ENCODE measurements around the gene MAP3K19. TPM values are rescaled to one million over a fixed set of nuclear protein-coding genes. Genes with fewer than 3 reads are reported as not detected.
A peak's percentile ranks its signal among the peaks of the same experiment; 100 is the strongest.

The MAP3K19 gene
- polyA plus RNA-seq, 4 donors, result 0.03 TPM; not detected in 3

DNA sequence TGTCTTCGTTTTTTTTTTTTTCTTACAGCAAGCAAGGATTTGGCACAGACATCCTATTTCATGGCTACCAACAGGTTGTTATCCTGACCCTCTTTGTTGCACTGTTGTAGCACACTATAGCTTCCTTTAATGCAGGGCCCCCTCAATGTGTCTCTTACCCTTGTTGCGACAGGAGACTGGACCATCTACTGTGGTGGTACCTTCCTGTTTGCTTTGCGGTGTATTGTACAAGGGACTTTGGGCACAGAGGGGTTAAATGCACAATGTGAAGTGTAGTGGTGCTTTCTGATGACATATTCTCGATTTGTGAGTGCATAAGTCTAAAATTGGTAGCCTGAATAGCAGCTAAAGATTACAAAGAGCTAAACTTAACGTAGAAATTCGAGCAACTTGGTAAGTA is 101.2 kb downstream of the MAP3K19 start:
- no peak for DNase-seq
- Histone ChIP-seq H3K4me1 (ENCODE audit: control insufficient read depth in 3 of 3, insufficient read depth in 2 of 3, low read depth in 1 of 3, low read length in 2 of 3) (no peaks in the 10 kb centered on the region), H3K27ac (ENCODE audit: low read depth in 1 of 3, low read length in 2 of 3) (no peak overlapping the region), H3K9me3 (ENCODE audit: control insufficient read depth in 2 of 2, insufficient read depth in 1 of 2, low read depth in 1 of 2, low read length in 1 of 2) (no peaks in the 10 kb centered on the region), H3K27me3 (ENCODE audit: control insufficient read depth in 3 of 3, insufficient read depth in 3 of 3, low read length in 3 of 3) (no peaks in the 10 kb centered on the region), H3K36me3 (ENCODE audit: control insufficient read depth in 3 of 3, insufficient read depth in 2 of 3, low read depth in 1 of 3, low read length in 3 of 3) (peaks cover 0 to 20% (median 18%) of the 10 kb centered on the region in 3 donors), H3K4me3 (ENCODE audit: low read depth in 1 of 3, low read length in 3 of 3) (no peak overlapping the region)
- FAIRE-seq, result no peak
- WGBS, 3 donors, result 81 to 90% (median 86%) methylated on average over 6 of the region's 6 CpGs

DNA sequence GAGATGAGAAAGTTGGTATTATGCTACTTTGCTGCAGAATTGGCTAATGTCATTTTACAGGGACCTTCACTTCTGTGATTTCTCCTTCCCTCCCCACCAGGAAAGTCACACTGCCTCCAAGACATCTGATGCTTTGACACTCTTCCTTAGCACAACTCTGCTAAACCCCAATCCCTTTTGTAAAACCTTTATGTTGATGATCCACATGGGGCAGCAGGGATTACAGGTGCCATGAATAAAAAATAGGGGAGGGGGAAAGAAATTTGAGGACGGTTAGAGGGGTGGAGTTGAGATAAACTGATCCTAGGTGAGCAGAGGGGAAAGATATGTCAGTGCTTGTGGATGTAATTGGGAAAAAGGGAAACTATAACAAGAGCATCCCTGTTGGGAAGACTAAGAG is 102.3 kb downstream of the MAP3K19 start:
- H3K27me3 ChIP-seq (ENCODE audit: control insufficient read depth in 3 of 3, insufficient read depth in 3 of 3, low read length in 3 of 3), result no peaks in the 10 kb centered on the region
- 79 to 89% (median 88%) methylated on average over 1 of the region's 1 CpG for WGBS, 3 donors
- H3K9me3 ChIP-seq (ENCODE audit: control insufficient read depth in 2 of 2, insufficient read depth in 1 of 2, low read depth in 1 of 2, low read length in 1 of 2), result no peaks in the 10 kb centered on the region
- no peak for DNase-seq
- H3K27ac ChIP-seq (ENCODE audit: low read depth in 1 of 3, low read length in 2 of 3), result no peak overlapping the region
- H3K36me3 ChIP-seq (ENCODE audit: control insufficient read depth in 3 of 3, insufficient read depth in 2 of 3, low read depth in 1 of 3, low read length in 3 of 3), result peaks cover 0 to 25% (median 16%) of the 10 kb centered on the region in 3 donors
- no peak for FAIRE-seq
- no peak overlapping the region for H3K4me3 ChIP-seq (ENCODE audit: low read depth in 1 of 3, low read length in 3 of 3)
- no peaks in the 10 kb centered on the region for H3K4me1 ChIP-seq (ENCODE audit: control insufficient read depth in 3 of 3, insufficient read depth in 2 of 3, low read depth in 1 of 3, low read length in 2 of 3)

DNA sequence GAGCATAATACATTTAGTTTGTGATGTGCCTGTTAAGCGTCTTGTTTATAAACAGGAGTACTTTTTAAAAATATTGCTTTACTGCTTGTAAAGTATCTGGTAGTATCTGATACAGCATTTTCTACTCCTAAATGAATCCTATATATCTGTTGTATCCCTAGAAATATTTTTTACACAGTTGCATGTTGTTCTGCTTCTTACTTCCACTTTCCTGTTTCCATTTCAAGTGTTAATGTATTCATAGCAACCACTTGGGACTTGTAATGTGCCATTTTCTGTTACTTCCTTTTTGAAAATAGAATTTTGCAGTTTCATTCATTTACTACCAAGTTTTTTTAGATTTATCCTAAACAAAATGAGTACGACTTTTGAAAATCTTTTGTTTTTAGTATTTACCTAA is 103.7 kb downstream of the MAP3K19 start:
- DNase-seq, result no peak
- Histone ChIP-seq H3K27me3 (ENCODE audit: control insufficient read depth in 3 of 3, insufficient read depth in 3 of 3, low read length in 3 of 3) (no peaks in the 10 kb centered on the region), H3K9me3 (ENCODE audit: control insufficient read depth in 2 of 2, insufficient read depth in 1 of 2, low read depth in 1 of 2, low read length in 1 of 2) (no peaks in the 10 kb centered on the region), H3K36me3 (ENCODE audit: control insufficient read depth in 3 of 3, insufficient read depth in 2 of 3, low read depth in 1 of 3, low read length in 3 of 3) (peaks cover 2 to 25% (median 13%) of the 10 kb centered on the region in 3 donors), H3K4me1 (ENCODE audit: control insufficient read depth in 3 of 3, insufficient read depth in 2 of 3, low read depth in 1 of 3, low read length in 2 of 3) (no peaks in the 10 kb centered on the region), H3K4me3 (ENCODE audit: low read depth in 1 of 3, low read length in 3 of 3) (no peak overlapping the region), H3K27ac (ENCODE audit: low read depth in 1 of 3, low read length in 2 of 3) (no peak overlapping the region)
- no peak for FAIRE-seq
- 77 to 95% (median 89%) methylated on average over 2 of the region's 2 CpGs for WGBS, 3 donors

DNA sequence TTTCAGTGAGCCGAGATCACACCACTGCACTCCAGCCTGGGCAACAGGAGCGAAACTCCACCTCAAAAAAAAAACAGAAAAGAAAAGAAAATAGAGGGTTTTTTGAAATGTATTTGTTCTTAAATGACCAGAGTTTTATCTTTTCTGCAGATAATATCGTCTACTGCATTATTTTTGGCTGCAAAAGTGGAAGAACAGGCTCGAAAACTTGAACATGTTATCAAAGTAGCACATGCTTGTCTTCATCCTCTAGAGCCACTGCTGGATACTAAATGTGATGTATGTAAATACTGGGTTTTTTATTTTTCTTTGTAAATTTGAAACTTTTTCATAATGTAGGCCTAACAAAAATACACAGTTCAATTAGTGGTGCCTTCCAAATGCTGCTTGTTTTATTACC is 110.6 kb downstream of the MAP3K19 start:
- no peaks in the 10 kb centered on the region for H3K9me3 ChIP-seq (ENCODE audit: control insufficient read depth in 2 of 2, insufficient read depth in 1 of 2, low read depth in 1 of 2, low read length in 1 of 2)
- DNase-seq, result no peak
- no peak for FAIRE-seq
- no peak overlapping the region for H3K27ac ChIP-seq (ENCODE audit: low read depth in 1 of 3, low read length in 2 of 3)
- peaks cover 6 to 17% (median 12%) of the 10 kb centered on the region in 3 donors for H3K36me3 ChIP-seq (ENCODE audit: control insufficient read depth in 3 of 3, insufficient read depth in 2 of 3, low read depth in 1 of 3, low read length in 3 of 3)
- no peak overlapping the region for H3K4me3 ChIP-seq (ENCODE audit: low read depth in 1 of 3, low read length in 3 of 3)
- WGBS, 3 donors, result 60 to 70% (median 60%) methylated on average over 4 of the region's 4 CpGs
- peaks cover 0 to 2% (median 0%) of the 10 kb centered on the region in 3 donors for H3K4me1 ChIP-seq (ENCODE audit: control insufficient read depth in 3 of 3, insufficient read depth in 2 of 3, low read depth in 1 of 3, low read length in 2 of 3)
- H3K27me3 ChIP-seq (ENCODE audit: control insufficient read depth in 3 of 3, insufficient read depth in 3 of 3, low read length in 3 of 3), result no peaks in the 10 kb centered on the region

DNA sequence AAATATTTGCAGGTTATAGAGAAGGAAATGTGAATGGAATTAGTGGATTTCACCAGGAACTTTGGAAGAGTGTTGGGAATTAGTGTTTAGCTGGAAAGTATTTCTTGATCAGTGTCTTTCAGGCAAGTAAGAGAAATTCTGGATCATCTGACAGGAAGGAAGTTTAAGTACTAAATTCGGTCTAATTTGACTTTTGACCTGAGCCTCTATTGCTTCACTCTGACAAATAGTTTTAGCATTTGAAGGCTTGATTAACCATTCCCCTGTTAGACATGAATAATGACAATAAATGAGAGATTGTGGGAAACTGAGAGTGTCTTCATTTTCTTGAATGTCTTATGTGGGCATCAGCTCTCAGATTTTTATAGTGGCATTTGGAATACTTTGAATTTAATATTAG is 112.6 kb downstream of the MAP3K19 start:
- FAIRE-seq (no peak), DNase-seq (peak in 1 of 2 donors; percentile 41)
- 0 to 6% (median 6%) methylated on average over 1 of the region's 1 CpG for WGBS, 3 donors
- Histone ChIP-seq H3K27me3 (ENCODE audit: control insufficient read depth in 3 of 3, insufficient read depth in 3 of 3, low read length in 3 of 3) (no peaks in the 10 kb centered on the region), H3K9me3 (ENCODE audit: control insufficient read depth in 2 of 2, insufficient read depth in 1 of 2, low read depth in 1 of 2, low read length in 1 of 2) (no peaks in the 10 kb centered on the region), H3K27ac (ENCODE audit: low read depth in 1 of 3, low read length in 2 of 3) (peak overlapping the region in 1 of 3 donors; percentile 11), H3K36me3 (ENCODE audit: control insufficient read depth in 3 of 3, insufficient read depth in 2 of 3, low read depth in 1 of 3, low read length in 3 of 3) (peaks cover 2 to 18% (median 3%) of the 10 kb centered on the region in 3 donors), H3K4me1 (ENCODE audit: control insufficient read depth in 3 of 3, insufficient read depth in 2 of 3, low read depth in 1 of 3, low read length in 2 of 3) (peaks cover 0 to 2% (median 0%) of the 10 kb centered on the region in 3 donors), H3K4me3 (ENCODE audit: low read depth in 1 of 3, low read length in 3 of 3) (no peak overlapping the region)

DNA sequence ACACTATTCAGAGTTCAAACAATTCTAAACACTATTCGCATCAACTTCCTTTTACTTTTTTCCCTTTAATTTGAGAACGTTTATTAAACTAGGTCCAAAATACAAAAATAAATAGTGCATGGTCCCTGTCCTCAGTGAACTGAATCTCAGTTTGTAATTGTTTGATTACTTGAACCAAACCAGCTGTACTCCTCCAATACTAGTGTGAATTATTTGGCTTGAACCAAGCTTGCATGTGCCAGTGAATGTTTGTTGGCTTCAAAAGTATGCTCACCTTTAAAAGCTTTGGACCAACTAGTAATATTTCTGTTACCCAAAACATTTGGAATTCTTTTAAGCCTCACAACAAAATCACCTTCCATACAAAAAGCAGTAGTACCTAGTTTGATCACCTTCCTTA is 113.1 kb downstream of the MAP3K19 start:
- no peak overlapping the region for H3K27ac ChIP-seq (ENCODE audit: low read depth in 1 of 3, low read length in 2 of 3)
- FAIRE-seq (no peak), DNase-seq (no peak)
- peaks cover 0 to 19% (median 3%) of the 10 kb centered on the region in 3 donors for H3K36me3 ChIP-seq (ENCODE audit: control insufficient read depth in 3 of 3, insufficient read depth in 2 of 3, low read depth in 1 of 3, low read length in 3 of 3)
- 50 to 65% (median 58%) methylated on average over 2 of the region's 2 CpGs for WGBS, 3 donors
- H3K4me1 ChIP-seq (ENCODE audit: control insufficient read depth in 3 of 3, insufficient read depth in 2 of 3, low read depth in 1 of 3, low read length in 2 of 3), result peaks cover 0 to 2% (median 0%) of the 10 kb centered on the region in 3 donors
- H3K27me3 ChIP-seq (ENCODE audit: control insufficient read depth in 3 of 3, insufficient read depth in 3 of 3, low read length in 3 of 3), result no peaks in the 10 kb centered on the region
- no peaks in the 10 kb centered on the region for H3K9me3 ChIP-seq (ENCODE audit: control insufficient read depth in 2 of 2, insufficient read depth in 1 of 2, low read depth in 1 of 2, low read length in 1 of 2)
- no peak overlapping the region for H3K4me3 ChIP-seq (ENCODE audit: low read depth in 1 of 3, low read length in 3 of 3)

DNA sequence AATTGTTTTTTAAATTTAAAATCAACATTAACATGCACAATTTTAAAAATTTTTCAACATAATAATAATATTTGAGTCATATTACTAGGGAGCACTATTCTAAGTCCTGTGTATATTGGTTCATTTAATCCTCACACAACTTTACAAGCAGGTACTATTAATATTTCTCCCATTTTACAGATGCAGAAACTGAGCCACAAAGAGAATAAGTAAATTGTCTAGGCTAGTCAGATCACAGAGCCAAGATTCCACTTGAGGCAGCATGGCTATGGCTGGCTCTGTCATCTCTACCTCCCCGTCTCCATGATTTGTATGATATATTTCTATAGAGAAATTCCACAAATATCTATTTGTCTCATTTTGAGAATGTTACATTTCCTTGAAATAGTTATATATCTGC is 113.5 kb downstream of the MAP3K19 start:
- Histone ChIP-seq H3K36me3 (ENCODE audit: control insufficient read depth in 3 of 3, insufficient read depth in 2 of 3, low read depth in 1 of 3, low read length in 3 of 3) (peaks cover 0 to 20% (median 3%) of the 10 kb centered on the region in 3 donors), H3K4me1 (ENCODE audit: control insufficient read depth in 3 of 3, insufficient read depth in 2 of 3, low read depth in 1 of 3, low read length in 2 of 3) (peaks cover 0 to 2% (median 0%) of the 10 kb centered on the region in 3 donors), H3K9me3 (ENCODE audit: control insufficient read depth in 2 of 2, insufficient read depth in 1 of 2, low read depth in 1 of 2, low read length in 1 of 2) (no peaks in the 10 kb centered on the region), H3K4me3 (ENCODE audit: low read depth in 1 of 3, low read length in 3 of 3) (no peak overlapping the region), H3K27ac (ENCODE audit: low read depth in 1 of 3, low read length in 2 of 3) (no peak overlapping the region), H3K27me3 (ENCODE audit: control insufficient read depth in 3 of 3, insufficient read depth in 3 of 3, low read length in 3 of 3) (no peaks in the 10 kb centered on the region)
- no peak for FAIRE-seq
- WGBS, 3 donors, result 84 to 100% (median 93%) methylated on average over 1 of the region's 1 CpG
- no peak for DNase-seq

DNA sequence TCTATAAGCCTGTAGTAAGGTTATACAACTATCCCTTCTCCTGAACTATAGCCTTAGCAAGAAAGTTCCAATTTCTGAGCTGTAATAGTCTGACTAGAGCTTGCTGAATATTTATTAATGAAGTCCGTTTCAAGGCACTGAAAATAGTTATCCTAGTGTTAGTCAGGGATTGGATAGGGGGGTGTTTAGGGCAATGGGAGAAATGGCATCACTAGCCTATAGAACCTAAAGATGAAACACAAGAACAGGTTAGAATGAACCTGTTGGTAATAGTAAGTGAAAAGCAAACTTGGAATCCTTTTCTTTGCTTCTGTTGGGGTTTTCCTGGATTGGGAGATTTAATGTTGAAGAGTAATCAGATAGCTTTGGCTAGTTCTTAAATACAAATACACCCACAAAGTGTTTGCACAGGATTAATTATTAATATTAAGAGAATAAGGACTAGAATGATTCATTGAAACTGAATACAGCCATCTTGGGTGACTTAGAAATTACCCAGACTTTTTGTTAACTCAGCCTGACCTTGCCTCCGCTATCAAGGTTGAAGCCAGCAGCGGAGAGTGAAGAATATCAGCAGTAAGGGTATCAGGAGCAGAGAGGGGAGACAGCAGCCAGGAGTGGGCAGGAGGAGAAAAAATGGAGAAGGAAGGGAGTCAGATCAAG is 114.3 kb downstream of the MAP3K19 start:
- Histone ChIP-seq H3K27me3 (ENCODE audit: control insufficient read depth in 3 of 3, insufficient read depth in 3 of 3, low read length in 3 of 3) (no peaks in the 10 kb centered on the region), H3K4me3 (ENCODE audit: low read depth in 1 of 3, low read length in 3 of 3) (no peak overlapping the region), H3K9me3 (ENCODE audit: control insufficient read depth in 2 of 2, insufficient read depth in 1 of 2, low read depth in 1 of 2, low read length in 1 of 2) (no peaks in the 10 kb centered on the region), H3K27ac (ENCODE audit: low read depth in 1 of 3, low read length in 2 of 3) (peak overlapping the region in 2 of 3 donors; percentile 68 to 88), H3K4me1 (ENCODE audit: control insufficient read depth in 3 of 3, insufficient read depth in 2 of 3, low read depth in 1 of 3, low read length in 2 of 3) (peaks cover 0 to 2% (median 0%) of the 10 kb centered on the region in 3 donors), H3K36me3 (ENCODE audit: control insufficient read depth in 3 of 3, insufficient read depth in 2 of 3, low read depth in 1 of 3, low read length in 3 of 3) (peaks cover 0 to 24% (median 3%) of the 10 kb centered on the region in 3 donors)
- FAIRE-seq (no peak), DNase-seq (peak in 1 of 2 donors; percentile 54)
- WGBS, 3 donors, result 30 to 72% (median 47%) methylated on average over 3 of the region's 3 CpGs

DNA sequence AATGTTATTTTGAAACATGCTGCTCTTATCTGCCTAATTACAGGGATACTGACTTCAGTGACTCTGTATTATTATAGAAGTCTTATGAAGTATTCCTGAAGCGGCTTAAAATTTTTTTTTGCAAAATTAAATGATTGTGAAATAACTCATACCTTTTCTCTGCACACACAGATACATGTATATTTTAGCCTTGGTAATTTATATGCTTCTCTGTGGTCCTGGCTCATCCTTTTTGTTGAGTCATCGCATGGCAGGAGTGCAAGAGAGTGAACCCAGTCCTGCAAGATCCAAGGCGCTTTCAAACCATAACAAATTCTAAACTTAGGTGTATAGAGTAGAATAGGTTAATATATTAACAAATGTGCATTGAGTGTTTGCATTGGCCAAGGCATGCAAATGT is 120.1 kb downstream of the MAP3K19 start:
- Histone ChIP-seq H3K36me3 (ENCODE audit: control insufficient read depth in 3 of 3, insufficient read depth in 2 of 3, low read depth in 1 of 3, low read length in 3 of 3) (peaks cover 0 to 23% (median 3%) of the 10 kb centered on the region in 3 donors), H3K27ac (ENCODE audit: low read depth in 1 of 3, low read length in 2 of 3) (no peak overlapping the region), H3K27me3 (ENCODE audit: control insufficient read depth in 3 of 3, insufficient read depth in 3 of 3, low read length in 3 of 3) (no peaks in the 10 kb centered on the region), H3K4me1 (ENCODE audit: control insufficient read depth in 3 of 3, insufficient read depth in 2 of 3, low read depth in 1 of 3, low read length in 2 of 3) (peaks cover 5 to 10% (median 7%) of the 10 kb centered on the region in 3 donors), H3K4me3 (ENCODE audit: low read depth in 1 of 3, low read length in 3 of 3) (no peak overlapping the region), H3K9me3 (ENCODE audit: control insufficient read depth in 2 of 2, insufficient read depth in 1 of 2, low read depth in 1 of 2, low read length in 1 of 2) (no peaks in the 10 kb centered on the region)
- WGBS, 3 donors, result 87 to 90% (median 88%) methylated on average over 3 of the region's 3 CpGs
- no peak for FAIRE-seq
- DNase-seq, result no peak

Measured in small intestine (tissue), 7 donors.